Smooth muscle cell (in vitro differentiated cells): ENCODE results near the gene ADAMTS17. TPM values are rescaled to one million over a fixed set of nuclear protein-coding genes. Genes with fewer than 3 reads are reported as not detected.

Experiments used
- DNase-seq: peaks from one replicate; lab custom pipeline; 2025; ENCODE audit not compliant: unreplicated experiment; lab: John Stamatoyannopoulos, UW
- H2AFZ ChIP-seq: fragments of 200-600 bp; sonication (generic); 2 replicates; pipeline ENCODE4 v1.6.0; 2016; ENCODE audit warnings: antibody characterized with exemption, low read depth, mild to moderate bottlenecking
- H3F3A ChIP-seq: fragments of 200-600 bp; sonication (generic); 2 replicates; pipeline ENCODE4 v1.6.0; 2017; ENCODE audit warnings: antibody characterized with exemption, low read depth
- H3K27ac ChIP-seq: fragments of 200-600 bp; sonication (generic); 2 replicates; pipeline ENCODE4 v1.5.1; 2016; ENCODE audit warnings: low read depth, mild to moderate bottlenecking
- H3K27me3 ChIP-seq: fragments of 200-600 bp; sonication (generic); 2 replicates; pipeline ENCODE4 v1.6.1; 2016; ENCODE audit warnings: low read depth, mild to moderate bottlenecking
- H3K36me3 ChIP-seq: fragments of 200-600 bp; sonication (generic); 2 replicates; pipeline ENCODE4 v1.5.1; 2016; ENCODE audit warnings: low read depth
- H3K4me1 ChIP-seq: fragments of 200-600 bp; sonication (generic); 2 replicates; pipeline ENCODE4 v1.5.1; 2016; ENCODE audit warnings: low read depth
- H3K4me2 ChIP-seq: fragments of 200-600 bp; sonication (generic); 2 replicates; pipeline ENCODE4 v1.6.0; 2016; ENCODE audit warnings: mild to moderate bottlenecking
- H3K4me3 ChIP-seq: fragments of 200-600 bp; sonication (generic); 2 replicates; pipeline ENCODE4 v1.5.1; 2016; ENCODE audit warnings: mild to moderate bottlenecking
- H3K79me2 ChIP-seq: fragments of 200-600 bp; sonication (generic); 2 replicates; pipeline ENCODE4 v1.6.0; 2016; ENCODE audit warnings: low read depth, mild to moderate bottlenecking
- H3K9ac ChIP-seq: fragments of 200-600 bp; sonication (generic); 2 replicates; pipeline ENCODE4 v1.6.0; 2016; ENCODE audit warnings: low read depth
- H3K9me3 ChIP-seq: fragments of 200-600 bp; sonication (generic); replicated peaks from 2 replicates; pipeline ENCODE4 v1.5.1; 2016; ENCODE audit warnings: low read depth
- H4K20me1 ChIP-seq: fragments of 200-600 bp; sonication (generic); 2 replicates; pipeline ENCODE4 v1.6.0; 2016; ENCODE audit warnings: low read depth
- WGBS: methylation state at CpG from one replicate; pipeline ENCODE4 v1.1.7; 2016; ENCODE audit warnings: low lambda C conversion rate; 5-methylcytosine and 5-hydroxymethylcytosine counted together
- polyA plus RNA-seq: library from polyadenylated mRNA; unstranded; fragments of >200 nt; fragmentation: Nextera tagmentation; extraction: Ambion mirVana; gene quantifications from 2 replicates; pipeline ENCODE4 v1.2.1, GENCODE V29; 2016
- total RNA-seq: library from RNA; depleted of rRNA; stranded (reverse); fragments of >200 nt; gene quantifications from 2 replicates; pipeline ENCODE4 v1.2.3, GENCODE V29; 2014
- TF ChIP-seq, protein P1 (sequence below): fragments of 200-600 bp; sonication (generic); IDR thresholded peaks from 2 replicates; pipeline ENCODE4 v1.5.1; 2017; ENCODE audit warnings: borderline replicate concordance, mild to moderate bottlenecking, antibody characterized with exemption; ENCODE audit not compliant: insufficient read depth, poor library complexity, severe bottlenecking

The ADAMTS17 gene
- total and polyA plus RNA-seq, 2 experiments from 2014 or later = 0.63 to 3.1 TPM

DNA sequence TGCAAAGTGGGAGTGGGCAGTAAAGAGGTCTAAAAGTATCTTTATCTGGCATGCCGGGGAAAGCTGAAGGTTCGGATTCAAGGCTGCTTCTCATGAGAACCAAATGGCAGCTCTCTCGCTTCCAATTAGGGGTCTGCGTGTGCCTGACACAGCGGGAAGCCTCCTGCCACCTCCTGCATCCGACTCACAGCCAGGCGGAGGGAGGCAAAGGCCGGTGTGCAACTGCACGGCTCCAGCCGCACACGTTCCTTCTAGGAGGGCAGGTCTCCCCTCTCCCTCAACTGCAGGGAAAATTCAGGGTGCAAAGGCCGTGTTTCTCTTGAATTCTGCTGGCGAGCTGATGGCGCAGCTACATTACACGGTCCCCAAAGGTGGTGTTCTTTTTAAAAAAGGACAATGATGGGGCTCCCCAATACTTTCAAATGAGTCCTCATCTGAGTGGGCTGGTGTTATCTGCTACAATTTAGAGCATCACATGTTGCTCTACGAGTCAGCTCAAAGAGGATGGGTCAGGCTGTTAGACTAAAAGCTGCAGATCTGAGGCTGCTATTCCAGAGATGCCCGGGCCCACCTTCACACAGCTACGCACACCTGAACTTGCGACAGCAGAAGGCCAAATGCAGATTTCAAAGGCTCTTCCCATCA, 226.6 kb downstream of the ADAMTS17 start:
- Histone ChIP-seq H3K79me2 (no peaks in the 10 kb centered on the region), H3K36me3 (no peaks in the 10 kb centered on the region), H3K27ac (peak overlapping the region; percentile 94), H4K20me1 (no peaks in the 10 kb centered on the region), H2AFZ (no peak overlapping the region), H3K9ac (peak overlapping the region; percentile 74), H3K4me2 (peak overlapping the region; percentile 83), H3K9me3 (no peaks in the 10 kb centered on the region), H3F3A (peaks cover 21% of the 10 kb centered on the region), H3K4me1 (peaks cover 20% of the 10 kb centered on the region), H3K27me3 (no peaks in the 10 kb centered on the region), H3K4me3 (no peak overlapping the region)
- DNase-seq = no peak
- TF ChIP-seq, protein P1, sequence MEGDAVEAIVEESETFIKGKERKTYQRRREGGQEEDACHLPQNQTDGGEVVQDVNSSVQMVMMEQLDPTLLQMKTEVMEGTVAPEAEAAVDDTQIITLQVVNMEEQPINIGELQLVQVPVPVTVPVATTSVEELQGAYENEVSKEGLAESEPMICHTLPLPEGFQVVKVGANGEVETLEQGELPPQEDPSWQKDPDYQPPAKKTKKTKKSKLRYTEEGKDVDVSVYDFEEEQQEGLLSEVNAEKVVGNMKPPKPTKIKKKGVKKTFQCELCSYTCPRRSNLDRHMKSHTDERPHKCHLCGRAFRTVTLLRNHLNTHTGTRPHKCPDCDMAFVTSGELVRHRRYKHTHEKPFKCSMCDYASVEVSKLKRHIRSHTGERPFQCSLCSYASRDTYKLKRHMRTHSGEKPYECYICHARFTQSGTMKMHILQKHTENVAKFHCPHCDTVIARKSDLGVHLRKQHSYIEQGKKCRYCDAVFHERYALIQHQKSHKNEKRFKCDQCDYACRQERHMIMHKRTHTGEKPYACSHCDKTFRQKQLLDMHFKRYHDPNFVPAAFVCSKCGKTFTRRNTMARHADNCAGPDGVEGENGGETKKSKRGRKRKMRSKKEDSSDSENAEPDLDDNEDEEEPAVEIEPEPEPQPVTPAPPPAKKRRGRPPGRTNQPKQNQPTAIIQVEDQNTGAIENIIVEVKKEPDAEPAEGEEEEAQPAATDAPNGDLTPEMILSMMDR = no peak
- WGBS = 80% methylated on average over 19 of the region's 19 CpGs

DNA sequence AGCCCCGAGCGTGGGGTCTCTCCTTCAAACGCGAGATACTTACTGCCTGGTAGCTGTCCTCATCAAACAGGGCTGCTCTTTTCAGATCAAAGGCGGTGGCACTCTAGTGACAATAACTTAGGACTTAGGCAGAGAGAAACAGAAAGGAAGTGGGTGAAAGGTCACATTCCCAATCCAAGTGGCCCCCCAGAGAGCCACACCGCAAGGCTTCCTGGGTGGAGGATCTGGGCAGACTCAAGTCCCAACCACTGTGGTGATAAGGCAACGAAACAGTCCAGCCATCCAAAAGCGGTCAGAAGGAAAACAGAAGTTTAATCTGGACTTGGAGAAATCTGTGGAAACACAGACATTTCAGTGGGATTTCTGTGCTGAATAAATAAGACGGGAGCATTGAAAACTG, 227.2 kb downstream of the ADAMTS17 start:
- peak overlapping the region; percentile 74 for H3K9ac ChIP-seq
- H2AFZ ChIP-seq = no peak overlapping the region
- H3K27ac ChIP-seq = peak overlapping the region; percentile 94
- H3K27me3 ChIP-seq = no peaks in the 10 kb centered on the region
- TF ChIP-seq, protein P1 = no peak
- no peaks in the 10 kb centered on the region for H3K36me3 ChIP-seq
- H3K9me3 ChIP-seq = no peaks in the 10 kb centered on the region
- 48% methylated on average over 9 of the region's 9 CpGs for WGBS
- DNase-seq = no peak
- no peaks in the 10 kb centered on the region for H3K79me2 ChIP-seq
- no peaks in the 10 kb centered on the region for H4K20me1 ChIP-seq
- H3K4me3 ChIP-seq = no peak overlapping the region
- H3F3A ChIP-seq = peaks cover 21% of the 10 kb centered on the region
- H3K4me2 ChIP-seq = peak overlapping the region; percentile 83
- peaks cover 20% of the 10 kb centered on the region for H3K4me1 ChIP-seq

DNA sequence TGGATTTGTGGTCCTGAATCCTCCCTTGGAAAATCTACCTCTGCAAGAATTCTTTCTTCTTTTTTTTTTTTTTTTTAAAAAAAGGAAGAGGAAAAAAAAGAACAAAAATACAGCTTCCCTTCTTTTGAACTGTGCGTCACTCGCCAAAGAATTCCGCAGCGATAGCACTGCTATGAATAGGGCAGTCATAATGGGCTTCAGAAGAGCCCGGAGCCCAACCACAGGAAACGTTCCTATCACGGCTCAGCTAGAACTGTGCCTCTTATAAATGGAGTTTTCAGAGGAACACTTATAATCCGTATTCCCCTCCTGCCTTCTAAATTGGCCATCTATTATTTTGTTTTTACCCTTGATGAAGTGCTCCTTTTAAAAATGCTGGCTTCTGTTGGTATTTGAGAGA, 227.7 kb downstream of the ADAMTS17 start:
- peaks cover 21% of the 10 kb centered on the region for H3F3A ChIP-seq
- no peak overlapping the region for H3K4me3 ChIP-seq
- peak overlapping the region; percentile 83 for H3K4me2 ChIP-seq
- peak overlapping the region; percentile 94 for H3K27ac ChIP-seq
- H2AFZ ChIP-seq = no peak overlapping the region
- H3K27me3 ChIP-seq = no peaks in the 10 kb centered on the region
- no peaks in the 10 kb centered on the region for H4K20me1 ChIP-seq
- WGBS = 31% methylated on average over 8 of the region's 8 CpGs
- H3K9ac ChIP-seq = peak overlapping the region; percentile 74
- no peak for DNase-seq
- H3K36me3 ChIP-seq = no peaks in the 10 kb centered on the region
- peaks cover 20% of the 10 kb centered on the region for H3K4me1 ChIP-seq
- H3K79me2 ChIP-seq = no peaks in the 10 kb centered on the region
- TF ChIP-seq, protein P1 = no peak
- no peaks in the 10 kb centered on the region for H3K9me3 ChIP-seq
